GM23338 (cell line): Measurements from ENCODE around the gene DYNLT5. TPM values are rescaled to one million over a fixed set of nuclear protein-coding genes. Genes with fewer than 3 reads are reported as not detected.

Experiments
- ATAC-seq: fragments of 200-7000 bp; cut with Tn5 transposase; 3 replicates; pipeline ENCODE4 v1.9.1; 2020
- DNase-seq: peaks from one replicate; pipeline ENCODE4 v3.0.0-alpha.2; 2015; ENCODE audit warnings: low spot score
- H2AFZ ChIP-seq: fragments of 200-600 bp; sonication (generic); 2 replicates; pipeline ENCODE4 v1.8.0; 2016; ENCODE audit warnings: antibody characterized with exemption, mild to moderate bottlenecking, moderate library complexity
- H3F3A ChIP-seq: fragments of 200-600 bp; sonication (generic); replicated peaks from 2 replicates; pipeline ENCODE4 v1.8.0; 2017; ENCODE audit warnings: antibody characterized with exemption, mixed run types, low read depth
- H3K27ac ChIP-seq: fragments of 200-600 bp; sonication (generic); 2 replicates; pipeline ENCODE4 v1.6.1; 2016; ENCODE audit warnings: low read depth
- H3K27me3 ChIP-seq: fragments of 200-600 bp; sonication (generic); 2 replicates; pipeline ENCODE4 v1.8.0; 2016; ENCODE audit warnings: mild to moderate bottlenecking, mixed run types, moderate library complexity; ENCODE audit not compliant: insufficient read depth
- H3K36me3 ChIP-seq: fragments of 200-600 bp; sonication (generic); 2 replicates; pipeline ENCODE4 v1.8.0; 2016; ENCODE audit warnings: mild to moderate bottlenecking; ENCODE audit not compliant: insufficient read depth
- H3K4me1 ChIP-seq: fragments of 200-600 bp; sonication (generic); 2 replicates; pipeline ENCODE4 v1.8.0; 2016; ENCODE audit warnings: mild to moderate bottlenecking, moderate library complexity; ENCODE audit not compliant: insufficient read depth
- H3K4me2 ChIP-seq: fragments of 200-600 bp; sonication (generic); 2 replicates; pipeline ENCODE4 v1.7.1; 2017; ENCODE audit warnings: mixed run types
- H3K4me3 ChIP-seq: fragments of 200-600 bp; sonication (generic); 2 replicates; pipeline ENCODE4 v1.6.1; 2016; ENCODE audit warnings: mixed run types
- H3K79me2 ChIP-seq: fragments of 200-600 bp; sonication (generic); replicated peaks from 2 replicates; pipeline ENCODE4 v1.8.0; 2017; ENCODE audit warnings: mild to moderate bottlenecking; ENCODE audit not compliant: insufficient read depth
- H3K9me2 ChIP-seq: fragments of 200-600 bp; sonication (generic); 2 replicates; pipeline ENCODE4 v1.8.0; 2017; ENCODE audit not compliant: insufficient read depth
- H4K20me1 ChIP-seq: fragments of 200-600 bp; sonication (generic); replicated peaks from 2 replicates; pipeline ENCODE4 v1.8.0; 2017; ENCODE audit warnings: mild to moderate bottlenecking; ENCODE audit not compliant: insufficient read depth
- H3K27ac Mint-ChIP-seq: 2 replicates; pipeline ENCODE4 v1.8.0; 2020; ENCODE audit warnings: inconsistent platforms, mild to moderate bottlenecking, moderate library complexity, mixed read lengths
- H3K27me3 Mint-ChIP-seq: 3 replicates; pipeline ENCODE4 v1.8.0; 2022; ENCODE audit warnings: low read depth, mild to moderate bottlenecking, moderate library complexity, mixed read lengths, inconsistent platforms; ENCODE audit not compliant: insufficient read depth, poor library complexity
- H3K36me3 Mint-ChIP-seq: 3 replicates; pipeline ENCODE4 v1.8.0; 2021; ENCODE audit warnings: low read depth, mild to moderate bottlenecking, inconsistent platforms, moderate library complexity, mixed read lengths
- H3K4me1 Mint-ChIP-seq: 3 replicates; pipeline ENCODE4 v1.8.0; 2020; ENCODE audit warnings: mild to moderate bottlenecking, inconsistent platforms, mixed read lengths
- H3K4me3 Mint-ChIP-seq: 3 replicates; pipeline ENCODE4 v1.8.0; 2021; ENCODE audit warnings: moderate library complexity, mild to moderate bottlenecking, inconsistent platforms, mixed read lengths
- H3K9me3 Mint-ChIP-seq: 3 replicates; pipeline ENCODE4 v1.8.0; 2020; ENCODE audit warnings: moderate library complexity, mild to moderate bottlenecking, inconsistent platforms, mixed read lengths
- EZH2 ChIP-seq: fragments of 200-600 bp; sonication (generic); IDR thresholded peaks from one replicate; pipeline ENCODE4 v1.8.0; 2017; ENCODE audit warnings: antibody characterized with exemption, mild to moderate bottlenecking, low read depth; ENCODE audit not compliant: unreplicated experiment
- EZH2phosphoT487 ChIP-seq: fragments of 200-600 bp; sonication (generic); IDR thresholded peaks from one replicate; pipeline ENCODE4 v1.8.1; 2018; ENCODE audit warnings: antibody characterized with exemption; ENCODE audit not compliant: unreplicated experiment
- JUNB ChIP-seq: IDR thresholded peaks from one replicate; pipeline ENCODE4 v1.6.1; 2016; ENCODE audit warnings: antibody characterized with exemption; ENCODE audit not compliant: unreplicated experiment
- STAT1 ChIP-seq: IDR thresholded peaks from one replicate; pipeline ENCODE4 v1.6.1; 2016; ENCODE audit warnings: antibody characterized with exemption; ENCODE audit not compliant: unreplicated experiment
- ZNF114 ChIP-seq: fragments of 250-450 bp; sonication (Bioruptor Pico); IDR thresholded peaks from 2 replicates; pipeline ENCODE4 v1.5.0; 2020; ENCODE audit warnings: mild to moderate bottlenecking, moderate library complexity
- ZNF331 ChIP-seq: fragments of 250-450 bp; sonication (Bioruptor Pico); IDR thresholded peaks from 2 replicates; pipeline ENCODE4 v1.5.0; 2020; ENCODE audit warnings: low read depth, mild to moderate bottlenecking, moderate library complexity
- polyA plus RNA-seq: library from polyadenylated mRNA; unstranded; fragments of >200 nt; fragmentation: Nextera tagmentation; extraction: Ambion mirVana; gene quantifications from 2 replicates; pipeline ENCODE4 v1.2.1, GENCODE V29; 2016
- total RNA-seq: library from RNA; depleted of rRNA; stranded (reverse); fragments of >200 nt; shearing (Covaris generic); gene quantifications from 2 replicates; pipeline ENCODE4 v1.2.3, GENCODE V29; 2014
- TF ChIP-seq, protein P1 (sequence below), 2 experiments: fragments of 200-600 bp in 1 of 2; sonication (generic) in 1 of 2; conservative IDR thresholded peaks; 2 replicates each; pipeline versions ENCODE4 v1.5.1 to v1.6.1; 2016 to 2017; ENCODE audit warnings: antibody characterized with exemption in 2 of 2, low read depth in 2 of 2, mild to moderate bottlenecking in 2 of 2, moderate library complexity in 1 of 2
- TF ChIP-seq, protein P2 (sequence below): fragments of 250-450 bp; sonication (Bioruptor Pico); IDR thresholded peaks from 2 replicates; pipeline ENCODE4 v1.5.0; 2020; ENCODE audit warnings: mild to moderate bottlenecking, moderate library complexity

DYNLT5 gene
- total and polyA plus RNA-seq, 2 experiments from 2014 or later, result 0.95 to 2.8 TPM

DNA sequence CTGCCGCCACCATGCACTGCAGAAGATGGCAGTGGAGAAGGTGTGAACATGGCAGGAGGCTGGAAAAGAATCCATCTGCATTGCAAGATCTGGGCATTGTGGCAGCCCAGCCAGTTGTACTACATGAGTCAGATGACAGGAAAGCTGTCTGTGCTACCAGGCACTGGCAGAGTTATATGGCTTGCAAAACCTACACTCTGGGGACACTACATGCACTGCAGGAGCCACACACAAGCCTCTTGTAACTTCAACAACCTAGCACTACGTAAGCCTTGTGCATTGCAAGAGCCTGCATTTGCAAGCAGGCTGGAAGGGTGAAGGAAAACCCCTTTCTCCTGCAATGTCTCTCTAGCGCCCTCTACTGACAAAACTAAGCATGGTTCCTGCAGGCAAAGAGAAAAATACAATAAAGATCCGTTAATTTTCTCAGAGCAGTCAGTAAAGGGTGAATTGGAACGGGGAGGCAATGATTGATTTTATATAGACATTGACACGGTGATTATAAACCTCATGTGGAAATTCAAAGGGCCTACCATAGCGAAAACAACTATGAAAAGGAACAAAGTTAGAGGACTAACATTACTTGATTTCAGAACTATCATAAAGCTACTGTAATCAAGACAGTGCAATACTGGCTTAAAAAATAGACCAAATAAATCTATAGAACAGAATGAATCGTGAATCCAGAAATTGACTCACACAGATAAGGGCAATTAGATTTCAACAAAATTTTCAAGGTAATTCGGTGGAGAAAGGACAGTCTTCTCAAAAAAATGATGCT is 26.2 kb upstream of the DYNLT5 start:
- H3K36me3 ChIP-seq, result no peaks in the 10 kb centered on the region
- H3K9me2 ChIP-seq, result no peaks in the 10 kb centered on the region
- no peaks in the 10 kb centered on the region for H4K20me1 ChIP-seq
- DNase-seq, result peak; percentile 88
- H3K36me3 Mint-ChIP-seq, result no peaks in the 10 kb centered on the region
- H3K27ac Mint-ChIP-seq, result no peak overlapping the region
- no peaks in the 10 kb centered on the region for H3K27me3 ChIP-seq
- H3K27me3 Mint-ChIP-seq, result peaks cover 8% of the 10 kb centered on the region
- H3K4me3 Mint-ChIP-seq, result no peak overlapping the region
- TF ChIP-seq, protein P1, sequence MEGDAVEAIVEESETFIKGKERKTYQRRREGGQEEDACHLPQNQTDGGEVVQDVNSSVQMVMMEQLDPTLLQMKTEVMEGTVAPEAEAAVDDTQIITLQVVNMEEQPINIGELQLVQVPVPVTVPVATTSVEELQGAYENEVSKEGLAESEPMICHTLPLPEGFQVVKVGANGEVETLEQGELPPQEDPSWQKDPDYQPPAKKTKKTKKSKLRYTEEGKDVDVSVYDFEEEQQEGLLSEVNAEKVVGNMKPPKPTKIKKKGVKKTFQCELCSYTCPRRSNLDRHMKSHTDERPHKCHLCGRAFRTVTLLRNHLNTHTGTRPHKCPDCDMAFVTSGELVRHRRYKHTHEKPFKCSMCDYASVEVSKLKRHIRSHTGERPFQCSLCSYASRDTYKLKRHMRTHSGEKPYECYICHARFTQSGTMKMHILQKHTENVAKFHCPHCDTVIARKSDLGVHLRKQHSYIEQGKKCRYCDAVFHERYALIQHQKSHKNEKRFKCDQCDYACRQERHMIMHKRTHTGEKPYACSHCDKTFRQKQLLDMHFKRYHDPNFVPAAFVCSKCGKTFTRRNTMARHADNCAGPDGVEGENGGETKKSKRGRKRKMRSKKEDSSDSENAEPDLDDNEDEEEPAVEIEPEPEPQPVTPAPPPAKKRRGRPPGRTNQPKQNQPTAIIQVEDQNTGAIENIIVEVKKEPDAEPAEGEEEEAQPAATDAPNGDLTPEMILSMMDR (conservative IDR thresholded peaks at IDR 0.05; ENCODE audit: low read depth in 2 of 2), result peak; percentile 96 to 99
- TF ChIP-seq ZNF331 (CRISPR knock-in tag) (no peak), EZH2phosphoT487 (no peak), ZNF114 (CRISPR knock-in tag) (no peak), EZH2 (no peak), JUNB (no peak), STAT1 (no peak)
- TF ChIP-seq, protein P2, sequence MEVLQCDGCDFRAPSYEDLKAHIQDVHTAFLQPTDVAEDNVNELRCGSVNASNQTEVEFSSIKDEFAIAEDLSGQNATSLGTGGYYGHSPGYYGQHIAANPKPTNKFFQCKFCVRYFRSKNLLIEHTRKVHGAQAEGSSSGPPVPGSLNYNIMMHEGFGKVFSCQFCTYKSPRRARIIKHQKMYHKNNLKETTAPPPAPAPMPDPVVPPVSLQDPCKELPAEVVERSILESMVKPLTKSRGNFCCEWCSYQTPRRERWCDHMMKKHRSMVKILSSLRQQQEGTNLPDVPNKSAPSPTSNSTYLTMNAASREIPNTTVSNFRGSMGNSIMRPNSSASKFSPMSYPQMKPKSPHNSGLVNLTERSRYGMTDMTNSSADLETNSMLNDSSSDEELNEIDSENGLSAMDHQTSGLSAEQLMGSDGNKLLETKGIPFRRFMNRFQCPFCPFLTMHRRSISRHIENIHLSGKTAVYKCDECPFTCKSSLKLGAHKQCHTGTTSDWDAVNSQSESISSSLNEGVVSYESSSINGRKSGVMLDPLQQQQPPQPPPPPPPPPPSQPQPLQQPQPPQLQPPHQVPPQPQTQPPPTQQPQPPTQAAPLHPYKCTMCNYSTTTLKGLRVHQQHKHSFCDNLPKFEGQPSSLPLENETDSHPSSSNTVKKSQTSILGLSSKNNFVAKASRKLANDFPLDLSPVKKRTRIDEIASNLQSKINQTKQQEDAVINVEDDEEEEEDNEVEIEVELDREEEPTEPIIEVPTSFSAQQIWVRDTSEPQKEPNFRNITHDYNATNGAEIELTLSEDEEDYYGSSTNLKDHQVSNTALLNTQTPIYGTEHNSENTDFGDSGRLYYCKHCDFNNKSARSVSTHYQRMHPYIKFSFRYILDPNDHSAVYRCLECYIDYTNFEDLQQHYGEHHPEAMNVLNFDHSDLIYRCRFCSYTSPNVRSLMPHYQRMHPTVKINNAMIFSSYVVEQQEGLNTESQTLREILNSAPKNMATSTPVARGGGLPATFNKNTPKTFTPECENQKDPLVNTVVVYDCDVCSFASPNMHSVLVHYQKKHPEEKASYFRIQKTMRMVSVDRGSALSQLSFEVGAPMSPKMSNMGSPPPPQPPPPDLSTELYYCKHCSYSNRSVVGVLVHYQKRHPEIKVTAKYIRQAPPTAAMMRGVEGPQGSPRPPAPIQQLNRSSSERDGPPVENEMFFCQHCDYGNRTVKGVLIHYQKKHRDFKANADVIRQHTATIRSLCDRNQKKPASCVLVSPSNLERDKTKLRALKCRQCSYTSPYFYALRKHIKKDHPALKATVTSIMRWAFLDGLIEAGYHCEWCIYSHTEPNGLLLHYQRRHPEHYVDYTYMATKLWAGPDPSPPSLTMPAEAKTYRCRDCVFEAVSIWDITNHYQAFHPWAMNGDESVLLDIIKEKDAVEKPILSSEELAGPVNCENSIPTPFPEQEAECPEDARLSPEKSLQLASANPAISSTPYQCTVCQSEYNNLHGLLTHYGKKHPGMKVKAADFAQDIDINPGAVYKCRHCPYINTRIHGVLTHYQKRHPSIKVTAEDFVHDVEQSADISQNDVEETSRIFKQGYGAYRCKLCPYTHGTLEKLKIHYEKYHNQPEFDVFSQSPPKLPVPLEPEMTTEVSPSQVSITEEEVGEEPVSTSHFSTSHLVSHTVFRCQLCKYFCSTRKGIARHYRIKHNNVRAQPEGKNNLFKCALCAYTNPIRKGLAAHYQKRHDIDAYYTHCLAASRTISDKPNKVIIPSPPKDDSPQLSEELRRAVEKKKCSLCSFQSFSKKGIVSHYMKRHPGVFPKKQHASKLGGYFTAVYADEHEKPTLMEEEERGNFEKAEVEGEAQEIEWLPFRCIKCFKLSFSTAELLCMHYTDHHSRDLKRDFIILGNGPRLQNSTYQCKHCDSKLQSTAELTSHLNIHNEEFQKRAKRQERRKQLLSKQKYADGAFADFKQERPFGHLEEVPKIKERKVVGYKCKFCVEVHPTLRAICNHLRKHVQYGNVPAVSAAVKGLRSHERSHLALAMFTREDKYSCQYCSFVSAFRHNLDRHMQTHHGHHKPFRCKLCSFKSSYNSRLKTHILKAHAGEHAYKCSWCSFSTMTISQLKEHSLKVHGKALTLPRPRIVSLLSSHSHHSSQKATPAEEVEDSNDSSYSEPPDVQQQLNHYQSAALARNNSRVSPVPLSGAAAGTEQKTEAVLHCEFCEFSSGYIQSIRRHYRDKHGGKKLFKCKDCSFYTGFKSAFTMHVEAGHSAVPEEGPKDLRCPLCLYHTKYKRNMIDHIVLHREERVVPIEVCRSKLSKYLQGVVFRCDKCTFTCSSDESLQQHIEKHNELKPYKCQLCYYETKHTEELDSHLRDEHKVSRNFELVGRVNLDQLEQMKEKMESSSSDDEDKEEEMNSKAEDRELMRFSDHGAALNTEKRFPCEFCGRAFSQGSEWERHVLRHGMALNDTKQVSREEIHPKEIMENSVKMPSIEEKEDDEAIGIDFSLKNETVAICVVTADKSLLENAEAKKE (CRISPR knock-in tag), result 0 out of 2 replicates have a peak, but pooled peaks have one; percentile 11
- no peak overlapping the region; the same call in 1 of the 2 replicates for H2AFZ ChIP-seq
- no peaks in the 10 kb centered on the region for H3K79me2 ChIP-seq
- peaks cover 9% of the 10 kb centered on the region for H3K4me1 ChIP-seq
- no peak overlapping the region for H3K4me2 ChIP-seq
- ATAC-seq, result peak; percentile 96
- no peak overlapping the region for H3K27ac ChIP-seq
- H3K4me3 ChIP-seq, result no peak overlapping the region
- H3K4me1 Mint-ChIP-seq, result peaks cover 13% of the 10 kb centered on the region
- H3F3A ChIP-seq, result no peaks in the 10 kb centered on the region
- no peaks in the 10 kb centered on the region for H3K9me3 Mint-ChIP-seq
